Stimulated activated naive CD4-positive, alpha-beta T cell (primary cell): ENCODE data around the gene TALDO1.
A peak's percentile ranks its signal among the peaks of the same experiment; 100 is the strongest.

ENCODE experiments used
- DNase-seq, 6 experiments: peaks; one replicate each; lab custom pipeline; 2025; lab: John Stamatoyannopoulos, UW

Gene TALDO1

GRCh38 chr11:747158-748006 lies at the start of gene TALDO1:
TALDO1 (plus strand) TSS chr11:747464; CDS start chr11:747482, 18 bp downstream.
- DNase-seq: peak; percentile 43 to 75 (median 60)

- no peak for DNase-seq
Observed at GRCh38 chr11:697811-698311, 49.4 kb upstream of the TALDO1 start.

GRCh38 chr11:698493-699115 lies 48.7 kb upstream of the TALDO1 start:
- peak in 1 of 6 experiments; percentile 19 for DNase-seq

- DNase-seq: no peak
Observed at GRCh38 chr11:699116-699508, 48.2 kb upstream of the TALDO1 start.

GRCh38 chr11:699753-700152 lies 47.5 kb upstream of the TALDO1 start:
- no peak for DNase-seq

GRCh38 chr11:701741-702461 lies 45.4 kb upstream of the TALDO1 start:
- DNase-seq: no peak

- no peak for DNase-seq
Observed at GRCh38 chr11:702462-703461, 44.5 kb upstream of the TALDO1 start.

- no peak for DNase-seq
Observed at GRCh38 chr11:703506-703905, 43.8 kb upstream of the TALDO1 start.

- DNase-seq: no peak
Observed at GRCh38 chr11:704228-704674, 43.0 kb upstream of the TALDO1 start.

GRCh38 chr11:704781-705645 lies 42.3 kb upstream of the TALDO1 start:
- DNase-seq: no peak

GRCh38 chr11:705646-706438 lies 41.4 kb upstream of the TALDO1 start, which contains the start of gene EPS8L2:
EPS8L2 (plus strand) TSS chr11:706231; CDS start chr11:709408, 3,177 bp downstream.
- no peak for DNase-seq

- no peak for DNase-seq
Observed at GRCh38 chr11:706439-706956, 40.8 kb upstream of the TALDO1 start.

GRCh38 chr11:706957-707816 lies 40.1 kb upstream of the TALDO1 start:
- no peak for DNase-seq

- no peak for DNase-seq
Observed at GRCh38 chr11:707817-708420, 39.3 kb upstream of the TALDO1 start.

- no peak for DNase-seq
Observed at GRCh38 chr11:708511-708910, 38.8 kb upstream of the TALDO1 start.

- no peak for DNase-seq
Observed at GRCh38 chr11:709109-709997, 37.9 kb upstream of the TALDO1 start.

GRCh38 chr11:714436-714835 lies 32.8 kb upstream of the TALDO1 start:
- no peak for DNase-seq
